Parathyroid adenoma (tissue), 2 donors: ENCODE measurements around the gene P2RX5.

Experiments
- H2AFZ ChIP-seq: fragments of 300-600 bp; sonication (generic); one replicate; pipeline ENCODE4 v1.7.0; 2017; ENCODE audit warnings: antibody characterized with exemption, mild to moderate bottlenecking
- H3K27ac ChIP-seq: fragments of 300-600 bp; sonication (generic); one replicate; pipeline ENCODE4 v1.7.0; 2017
- H3K27me3 ChIP-seq: fragments of 300-600 bp; sonication (generic); one replicate; pipeline ENCODE4 v1.7.0; 2017; ENCODE audit warnings: low read length; ENCODE audit not compliant: control insufficient read depth, insufficient read depth
- H3K36me3 ChIP-seq: fragments of 300-600 bp; sonication (generic); one replicate; pipeline ENCODE4 v1.7.0; 2017; ENCODE audit warnings: low read length; ENCODE audit not compliant: control insufficient read depth, insufficient read depth
- H3K4me1 ChIP-seq: fragments of 300-600 bp; sonication (generic); one replicate; pipeline ENCODE4 v1.7.0; 2017; ENCODE audit warnings: control low read depth
- H3K4me2 ChIP-seq: fragments of 300-600 bp; sonication (generic); one replicate; pipeline ENCODE4 v1.7.0; 2017; ENCODE audit warnings: low read length
- H3K4me3 ChIP-seq: fragments of 300-600 bp; sonication (generic); one replicate; pipeline ENCODE4 v1.7.0; 2017; ENCODE audit warnings: low read depth, low read length
- H3K79me2 ChIP-seq: fragments of 300-600 bp; sonication (generic); one replicate; pipeline ENCODE4 v1.7.0; 2017; ENCODE audit warnings: control low read depth
- H3K9ac ChIP-seq: fragments of 300-600 bp; sonication (generic); one replicate; pipeline ENCODE4 v1.7.0; 2017; ENCODE audit warnings: mild to moderate bottlenecking
- H3K9me3 ChIP-seq: fragments of 300-600 bp; sonication (generic); one replicate; pipeline ENCODE4 v1.7.0; 2017; ENCODE audit warnings: low read length; ENCODE audit not compliant: control insufficient read depth
- TF ChIP-seq, protein P1 (sequence below): fragments of 300-600 bp; sonication (generic); IDR thresholded peaks from one replicate; pipeline ENCODE4 v1.7.0; 2017; ENCODE audit warnings: antibody characterized with exemption, mild to moderate bottlenecking
- donor health status: primary hyperparathyroidism.

Gene P2RX5

DNA sequence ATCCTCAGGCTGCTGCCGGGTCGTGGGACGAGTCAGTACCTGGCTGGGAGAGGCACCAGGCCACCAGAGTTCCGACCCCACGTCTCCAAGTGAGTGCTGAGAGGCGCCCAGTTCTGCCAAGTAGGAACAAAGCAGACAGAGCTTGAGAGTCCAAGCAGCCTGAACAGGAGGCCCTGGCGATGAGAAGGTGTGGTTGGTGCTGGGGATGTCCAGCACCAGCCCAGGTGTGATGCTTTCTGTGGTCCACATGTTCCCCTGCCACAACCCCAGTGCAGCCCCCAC, 38.4 kb downstream of the P2RX5 start:
- TF ChIP-seq, protein P1, sequence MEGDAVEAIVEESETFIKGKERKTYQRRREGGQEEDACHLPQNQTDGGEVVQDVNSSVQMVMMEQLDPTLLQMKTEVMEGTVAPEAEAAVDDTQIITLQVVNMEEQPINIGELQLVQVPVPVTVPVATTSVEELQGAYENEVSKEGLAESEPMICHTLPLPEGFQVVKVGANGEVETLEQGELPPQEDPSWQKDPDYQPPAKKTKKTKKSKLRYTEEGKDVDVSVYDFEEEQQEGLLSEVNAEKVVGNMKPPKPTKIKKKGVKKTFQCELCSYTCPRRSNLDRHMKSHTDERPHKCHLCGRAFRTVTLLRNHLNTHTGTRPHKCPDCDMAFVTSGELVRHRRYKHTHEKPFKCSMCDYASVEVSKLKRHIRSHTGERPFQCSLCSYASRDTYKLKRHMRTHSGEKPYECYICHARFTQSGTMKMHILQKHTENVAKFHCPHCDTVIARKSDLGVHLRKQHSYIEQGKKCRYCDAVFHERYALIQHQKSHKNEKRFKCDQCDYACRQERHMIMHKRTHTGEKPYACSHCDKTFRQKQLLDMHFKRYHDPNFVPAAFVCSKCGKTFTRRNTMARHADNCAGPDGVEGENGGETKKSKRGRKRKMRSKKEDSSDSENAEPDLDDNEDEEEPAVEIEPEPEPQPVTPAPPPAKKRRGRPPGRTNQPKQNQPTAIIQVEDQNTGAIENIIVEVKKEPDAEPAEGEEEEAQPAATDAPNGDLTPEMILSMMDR = no peak
- no peak overlapping the region for H3K9ac ChIP-seq
- no peaks in the 10 kb centered on the region for H3K79me2 ChIP-seq
- H3K4me1 ChIP-seq = no peaks in the 10 kb centered on the region
- no peaks in the 10 kb centered on the region for H3K27me3 ChIP-seq
- no peak overlapping the region for H2AFZ ChIP-seq
- no peak overlapping the region for H3K4me3 ChIP-seq
- H3K27ac ChIP-seq = no peak overlapping the region
- no peaks in the 10 kb centered on the region for H3K9me3 ChIP-seq
- no peaks in the 10 kb centered on the region for H3K36me3 ChIP-seq
- H3K4me2 ChIP-seq = no peak overlapping the region

DNA sequence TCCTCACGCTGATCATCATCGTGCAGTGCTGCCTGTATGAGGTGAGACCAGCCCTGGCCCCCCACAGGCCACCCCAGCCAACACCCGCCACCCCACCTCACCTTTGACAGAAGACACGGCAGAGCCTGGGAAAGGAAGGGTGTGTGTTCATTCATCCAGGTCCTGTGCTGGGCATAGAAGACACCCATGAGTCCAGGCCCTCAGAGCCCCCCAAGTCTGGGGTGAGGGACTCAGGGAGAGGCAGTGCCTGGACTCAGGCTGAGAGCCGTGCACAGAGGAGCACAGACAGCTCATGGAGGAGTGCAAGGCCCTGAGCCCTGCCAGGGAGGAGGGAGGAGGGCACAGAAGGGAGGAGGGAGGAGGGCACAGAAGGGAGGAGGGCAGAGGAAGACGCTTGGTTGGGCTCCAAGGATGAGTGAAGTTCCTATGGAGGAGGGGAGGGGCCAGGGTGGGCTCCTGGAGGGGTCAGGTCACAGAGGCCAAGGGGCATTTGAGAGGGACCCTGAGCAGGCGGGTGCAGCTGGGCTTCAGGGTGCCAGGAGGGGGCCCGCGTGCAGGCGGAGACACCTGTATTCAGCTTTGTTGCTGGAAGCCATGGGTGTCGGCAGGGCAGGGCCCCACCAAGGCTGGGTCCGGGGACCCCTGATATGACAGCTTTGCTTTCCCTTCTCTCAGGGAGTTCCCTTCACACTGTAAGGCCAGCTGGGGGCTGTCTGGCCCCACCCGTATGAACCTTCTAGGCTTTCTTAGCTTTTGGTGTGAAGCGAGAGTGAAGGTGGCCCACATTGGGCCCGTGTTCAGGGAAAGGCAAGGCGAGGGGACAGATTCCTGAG, 39.0 kb downstream of the P2RX5 start:
- no peak overlapping the region for H3K27ac ChIP-seq

DNA sequence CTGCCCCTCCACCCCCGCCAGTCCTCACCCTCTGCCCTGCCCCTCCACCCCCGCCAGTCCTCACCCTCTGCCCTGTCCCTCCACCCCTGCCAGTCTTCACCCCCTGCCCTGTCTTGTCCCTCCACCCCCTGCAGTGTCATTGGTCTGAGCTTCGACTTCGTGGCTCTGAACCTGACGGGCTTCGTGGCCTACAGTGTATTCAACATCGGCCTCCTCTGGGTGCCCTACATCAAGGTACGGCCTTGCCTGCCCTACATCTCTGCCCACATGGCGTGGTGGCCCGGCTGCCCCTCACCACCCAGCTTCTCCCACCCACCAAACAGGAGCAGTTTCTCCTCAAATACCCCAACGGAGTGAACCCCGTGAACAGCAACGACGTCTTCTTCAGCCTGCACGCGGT, 39.6 kb downstream of the P2RX5 start:
- no peak overlapping the region for H3K9ac ChIP-seq
- TF ChIP-seq, protein P1 = no peak
- no peaks in the 10 kb centered on the region for H3K9me3 ChIP-seq
- H3K4me1 ChIP-seq = no peaks in the 10 kb centered on the region
- no peaks in the 10 kb centered on the region for H3K27me3 ChIP-seq
- no peaks in the 10 kb centered on the region for H3K36me3 ChIP-seq
- H3K4me2 ChIP-seq = no peak overlapping the region
- H3K27ac ChIP-seq = no peak overlapping the region
- H3K79me2 ChIP-seq = no peaks in the 10 kb centered on the region
- H2AFZ ChIP-seq = no peak overlapping the region
- no peak overlapping the region for H3K4me3 ChIP-seq

More for the DNA sequence above, 39.0 kb downstream of the P2RX5 start:
- Histone ChIP-seq H3K9me3 (no peaks in the 10 kb centered on the region), H3K36me3 (no peaks in the 10 kb centered on the region), H3K27me3 (no peaks in the 10 kb centered on the region), H3K9ac (no peak overlapping the region), H3K4me1 (no peaks in the 10 kb centered on the region), H3K4me3 (no peak overlapping the region), H3K4me2 (no peak overlapping the region), H3K79me2 (no peaks in the 10 kb centered on the region), H2AFZ (no peak overlapping the region)
- TF ChIP-seq, protein P1 = no peak

DNA sequence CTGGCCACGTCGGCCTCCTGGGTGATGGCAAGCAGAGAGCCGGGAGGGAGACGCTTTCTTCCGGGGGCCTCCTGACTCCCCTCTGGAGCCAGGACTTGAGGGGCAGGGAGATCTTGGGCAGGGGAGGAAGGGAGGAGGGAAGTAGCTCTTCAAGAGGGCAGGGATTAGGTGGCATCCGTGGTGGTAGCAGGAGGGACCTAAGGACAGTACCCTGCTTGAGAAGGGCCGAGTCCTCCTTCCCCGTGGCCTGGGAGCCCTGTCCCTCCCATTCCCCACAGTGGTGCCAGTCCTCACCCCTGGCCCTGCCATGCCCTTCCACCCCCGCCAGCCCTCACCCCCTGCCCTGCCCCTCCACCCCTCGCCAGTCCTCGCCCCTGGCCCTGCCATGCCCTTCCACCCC, 40.2 kb downstream of the P2RX5 start:
- Histone ChIP-seq H3K4me1 (no peaks in the 10 kb centered on the region), H3K27ac (no peak overlapping the region), H3K27me3 (no peaks in the 10 kb centered on the region), H3K4me3 (no peak overlapping the region), H3K4me2 (no peak overlapping the region), H3K9ac (no peak overlapping the region), H3K79me2 (no peaks in the 10 kb centered on the region), H3K36me3 (no peaks in the 10 kb centered on the region), H3K9me3 (no peaks in the 10 kb centered on the region), H2AFZ (no peak overlapping the region)
- TF ChIP-seq, protein P1 = no peak
